Smooth muscle cell (in vitro differentiated cells): Measurements from ENCODE around the gene HP. TPM values are rescaled to one million over a fixed set of nuclear protein-coding genes. Genes with fewer than 3 reads are reported as not detected.

Experiments
- DNase-seq: peaks from one replicate; lab custom pipeline; 2025; ENCODE audit not compliant: unreplicated experiment; lab: John Stamatoyannopoulos, UW
- H2AFZ ChIP-seq: fragments of 200-600 bp; sonication (generic); 2 replicates; pipeline ENCODE4 v1.6.0; 2016; ENCODE audit warnings: antibody characterized with exemption, low read depth, mild to moderate bottlenecking
- H3F3A ChIP-seq: fragments of 200-600 bp; sonication (generic); 2 replicates; pipeline ENCODE4 v1.6.0; 2017; ENCODE audit warnings: antibody characterized with exemption, low read depth
- H3K27ac ChIP-seq: fragments of 200-600 bp; sonication (generic); 2 replicates; pipeline ENCODE4 v1.5.1; 2016; ENCODE audit warnings: low read depth, mild to moderate bottlenecking
- H3K27me3 ChIP-seq: fragments of 200-600 bp; sonication (generic); 2 replicates; pipeline ENCODE4 v1.6.1; 2016; ENCODE audit warnings: low read depth, mild to moderate bottlenecking
- H3K36me3 ChIP-seq: fragments of 200-600 bp; sonication (generic); 2 replicates; pipeline ENCODE4 v1.5.1; 2016; ENCODE audit warnings: low read depth
- H3K4me1 ChIP-seq: fragments of 200-600 bp; sonication (generic); 2 replicates; pipeline ENCODE4 v1.5.1; 2016; ENCODE audit warnings: low read depth
- H3K4me2 ChIP-seq: fragments of 200-600 bp; sonication (generic); 2 replicates; pipeline ENCODE4 v1.6.0; 2016; ENCODE audit warnings: mild to moderate bottlenecking
- H3K4me3 ChIP-seq: fragments of 200-600 bp; sonication (generic); 2 replicates; pipeline ENCODE4 v1.5.1; 2016; ENCODE audit warnings: mild to moderate bottlenecking
- H3K79me2 ChIP-seq: fragments of 200-600 bp; sonication (generic); 2 replicates; pipeline ENCODE4 v1.6.0; 2016; ENCODE audit warnings: low read depth, mild to moderate bottlenecking
- H3K9ac ChIP-seq: fragments of 200-600 bp; sonication (generic); 2 replicates; pipeline ENCODE4 v1.6.0; 2016; ENCODE audit warnings: low read depth
- H3K9me3 ChIP-seq: fragments of 200-600 bp; sonication (generic); replicated peaks from 2 replicates; pipeline ENCODE4 v1.5.1; 2016; ENCODE audit warnings: low read depth
- H4K20me1 ChIP-seq: fragments of 200-600 bp; sonication (generic); 2 replicates; pipeline ENCODE4 v1.6.0; 2016; ENCODE audit warnings: low read depth
- WGBS: methylation state at CpG from one replicate; pipeline ENCODE4 v1.1.7; 2016; ENCODE audit warnings: low lambda C conversion rate; 5-methylcytosine and 5-hydroxymethylcytosine counted together
- polyA plus RNA-seq: library from polyadenylated mRNA; unstranded; fragments of >200 nt; fragmentation: Nextera tagmentation; extraction: Ambion mirVana; gene quantifications from 2 replicates; pipeline ENCODE4 v1.2.1, GENCODE V29; 2016
- total RNA-seq: library from RNA; depleted of rRNA; stranded (reverse); fragments of >200 nt; gene quantifications from 2 replicates; pipeline ENCODE4 v1.2.3, GENCODE V29; 2014
- TF ChIP-seq, protein P1 (sequence below): fragments of 200-600 bp; sonication (generic); IDR thresholded peaks from 2 replicates; pipeline ENCODE4 v1.5.1; 2017; ENCODE audit warnings: borderline replicate concordance, mild to moderate bottlenecking, antibody characterized with exemption; ENCODE audit not compliant: insufficient read depth, poor library complexity, severe bottlenecking

HP gene
- total and polyA plus RNA-seq, 2 experiments from 2014 or later, result 0.33 TPM; not detected in 1

DNA sequence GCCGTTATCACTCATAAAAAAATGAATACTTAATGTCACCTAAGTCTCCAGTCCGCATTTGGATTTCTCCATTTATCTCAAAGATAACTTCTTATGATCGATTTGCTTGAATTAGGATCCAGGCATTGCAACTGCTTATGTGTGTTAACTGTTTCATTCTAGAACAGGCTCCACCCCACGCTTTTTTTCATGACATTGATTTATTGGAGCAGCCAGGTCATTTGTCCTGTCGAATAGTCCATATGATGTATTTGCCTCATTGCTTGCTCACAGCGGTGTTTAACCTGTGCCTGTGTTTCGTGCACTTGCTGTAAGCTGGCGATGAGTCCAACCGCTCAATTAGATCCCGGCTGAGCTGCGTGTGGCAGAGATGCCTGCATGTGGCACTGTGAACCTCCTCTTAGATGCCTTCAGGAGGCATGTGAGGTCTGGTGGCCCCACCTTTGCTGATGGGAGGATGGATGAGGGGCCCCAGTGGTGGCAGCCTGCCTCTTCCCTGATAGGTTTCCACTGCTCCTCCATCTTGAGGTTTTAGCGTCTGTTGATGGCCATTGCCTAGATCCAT is 55.7 kb downstream of the HP start:
- DNase-seq, result no peak
- Histone ChIP-seq H3K27me3 (no peaks in the 10 kb centered on the region), H3K4me3 (no peak overlapping the region), H3K4me2 (no peak overlapping the region), H3K9ac (no peak overlapping the region), H4K20me1 (no peaks in the 10 kb centered on the region), H3F3A (peaks cover 3% of the 10 kb centered on the region), H3K36me3 (peaks cover 10% of the 10 kb centered on the region), H2AFZ (no peak overlapping the region), H3K79me2 (no peaks in the 10 kb centered on the region), H3K4me1 (no peaks in the 10 kb centered on the region), H3K27ac (no peak overlapping the region), H3K9me3 (no peaks in the 10 kb centered on the region)
- WGBS, result 98% methylated on average over 12 of the region's 12 CpGs
- TF ChIP-seq, protein P1, sequence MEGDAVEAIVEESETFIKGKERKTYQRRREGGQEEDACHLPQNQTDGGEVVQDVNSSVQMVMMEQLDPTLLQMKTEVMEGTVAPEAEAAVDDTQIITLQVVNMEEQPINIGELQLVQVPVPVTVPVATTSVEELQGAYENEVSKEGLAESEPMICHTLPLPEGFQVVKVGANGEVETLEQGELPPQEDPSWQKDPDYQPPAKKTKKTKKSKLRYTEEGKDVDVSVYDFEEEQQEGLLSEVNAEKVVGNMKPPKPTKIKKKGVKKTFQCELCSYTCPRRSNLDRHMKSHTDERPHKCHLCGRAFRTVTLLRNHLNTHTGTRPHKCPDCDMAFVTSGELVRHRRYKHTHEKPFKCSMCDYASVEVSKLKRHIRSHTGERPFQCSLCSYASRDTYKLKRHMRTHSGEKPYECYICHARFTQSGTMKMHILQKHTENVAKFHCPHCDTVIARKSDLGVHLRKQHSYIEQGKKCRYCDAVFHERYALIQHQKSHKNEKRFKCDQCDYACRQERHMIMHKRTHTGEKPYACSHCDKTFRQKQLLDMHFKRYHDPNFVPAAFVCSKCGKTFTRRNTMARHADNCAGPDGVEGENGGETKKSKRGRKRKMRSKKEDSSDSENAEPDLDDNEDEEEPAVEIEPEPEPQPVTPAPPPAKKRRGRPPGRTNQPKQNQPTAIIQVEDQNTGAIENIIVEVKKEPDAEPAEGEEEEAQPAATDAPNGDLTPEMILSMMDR, result no peak

Other genes starting within 250 kb of the HP start
- gene AP1G1, start 245.7 kb upstream of the HP start, total RNA-seq, result 84.4 and 90.3 TPM in 2 replicates
- gene AP1G1, start 245.7 kb upstream of the HP start, polyA plus RNA-seq, result 17.1 and 19.8 TPM in 2 replicates
- gene ATXN1L, start 208.5 kb upstream of the HP start, total RNA-seq, result 14.8 and 17.6 TPM in 2 replicates
- gene ATXN1L, start 208.5 kb upstream of the HP start, polyA plus RNA-seq, result 6.7 and 7.4 TPM in 2 replicates
- 12.0 and 25.4 TPM in 2 replicates for gene ZNF821, start 170.3 kb upstream of the HP start, total RNA-seq
- 17.5 and 17.8 TPM in 2 replicates for gene ZNF821, start 170.3 kb upstream of the HP start, polyA plus RNA-seq
- 220 and 247 TPM in 2 replicates for gene IST1, start 159.0 kb upstream of the HP start, total RNA-seq
- gene IST1, start 159.0 kb upstream of the HP start, polyA plus RNA-seq, result 125 and 148 TPM in 2 replicates
- 0.09 TPM in 1 of 2 replicates, not detected in the other for gene PKD1L3, start 54.1 kb upstream of the HP start, total RNA-seq
- 0.09 TPM in 1 of 2 replicates, not detected in the other for gene PKD1L3, start 54.1 kb upstream of the HP start, polyA plus RNA-seq
- gene DHODH, start 45.8 kb upstream of the HP start, total RNA-seq, result 5.0 and 5.1 TPM in 2 replicates
- gene DHODH, start 45.8 kb upstream of the HP start, polyA plus RNA-seq, result 5.7 and 6.2 TPM in 2 replicates
- gene HPR, start 8.7 kb downstream of the HP start, total RNA-seq, result 0.18 TPM in 1 of 2 replicates, not detected in the other
- gene HPR, start 8.7 kb downstream of the HP start, polyA plus RNA-seq, result not detected in 2 replicates
- gene TXNL4B, start 39.1 kb downstream of the HP start, total RNA-seq, result 6.4 and 8.4 TPM in 2 replicates
- gene TXNL4B, start 39.1 kb downstream of the HP start, polyA plus RNA-seq, result 10.5 and 11.0 TPM in 2 replicates
- gene DHX38, start 39.3 kb downstream of the HP start, total RNA-seq, result 30.8 and 35.6 TPM in 2 replicates
- 45.4 and 67.2 TPM in 2 replicates for gene DHX38, start 39.3 kb downstream of the HP start, polyA plus RNA-seq
- 0.09 and 0.31 TPM in 2 replicates for gene PMFBP1, start 117.7 kb downstream of the HP start, total RNA-seq
- 0.80 and 0.95 TPM in 2 replicates for gene PMFBP1, start 117.7 kb downstream of the HP start, polyA plus RNA-seq